Spleen (tissue), 13 donors: ENCODE data around the gene MAP3K6. TPM values are rescaled to one million over a fixed set of nuclear protein-coding genes. Genes with fewer than 3 reads are reported as not detected.

Experiments used
- DNase-seq: peaks from one replicate; pipeline ENCODE4 v3.0.0-alpha.2; 2020
- H3K27ac ChIP-seq, 8 donors: fragments of 200-600 bp; sonication (generic) in 7 of 8; 1 replicate in 4 of 8; 2 replicates in 4 of 8; pipeline versions ENCODE4 v1.5.0 to v1.8.0; 2016 to 2021; ENCODE audit warnings: inconsistent platforms in 4 of 8, mild to moderate bottlenecking in 4 of 8, moderate library complexity in 1 of 8
- H3K27me3 ChIP-seq, 7 donors: fragments of 200-600 bp; sonication (generic) in 6 of 7; replicated peaks in 1 of 7; 1 replicate in 4 of 7; 2 replicates in 3 of 7; pipeline versions ENCODE4 v1.5.0 to v1.8.0; 2016 to 2021; ENCODE audit warnings: inconsistent platforms in 3 of 7, mild to moderate bottlenecking in 1 of 7
- H3K36me3 ChIP-seq, 6 donors: fragments of 200-600 bp; sonication (generic) in 5 of 6; 1 replicate in 4 of 6; 2 replicates in 2 of 6; pipeline versions ENCODE4 v1.5.0 to v1.8.0; 2016 to 2021; ENCODE audit warnings: inconsistent platforms in 2 of 6
- H3K4me1 ChIP-seq, 6 donors: fragments of 200-600 bp; sonication (generic) in 5 of 6; 1 replicate in 3 of 6; 2 replicates in 3 of 6; pipeline versions ENCODE4 v1.5.0 to v1.8.0; 2016 to 2021; ENCODE audit warnings: inconsistent platforms in 3 of 6
- H3K4me3 ChIP-seq, 8 donors: fragments of 200-600 bp; sonication (generic) in 7 of 8; 1 replicate in 4 of 8; 2 replicates in 4 of 8; pipeline versions ENCODE4 v1.5.0 to v1.8.0; 2016 to 2021; ENCODE audit warnings: inconsistent platforms in 4 of 8, mild to moderate bottlenecking in 4 of 8, moderate library complexity in 2 of 8
- H3K9me3 ChIP-seq, 8 donors: fragments of 200-600 bp; sonication (generic) in 7 of 8; 1 replicate in 4 of 8; 2 replicates in 4 of 8; pipeline versions ENCODE4 v1.5.0 to v1.8.0; 2016 to 2021; ENCODE audit warnings: inconsistent platforms in 4 of 8
- CTCF ChIP-seq, 11 experiments: fragments of 200-600 bp in 7 of 11; fragments of 450-650 bp in 4 of 11; sonication (generic) in 4 of 11; IDR thresholded peaks in 8 of 11; conservative IDR thresholded peaks in 3 of 11; 1 replicate in 7 of 11; 2 replicates in 4 of 11; pipeline versions ENCODE4 v1.4.0 to v1.8.0; 2016 to 2021; ENCODE audit warnings: antibody characterized with exemption in 11 of 11, inconsistent platforms in 4 of 11, mild to moderate bottlenecking in 1 of 11
- POLR2A ChIP-seq, 3 donors: fragments of 450-650 bp; IDR thresholded peaks; one replicate each; pipeline ENCODE4 v1.5.1; 2017; ENCODE audit warnings: antibody characterized with exemption in 3 of 3, mild to moderate bottlenecking in 1 of 3
- POLR2AphosphoS5 ChIP-seq, 3 donors: sonication (generic); formaldehyde crosslinking; IDR thresholded peaks; one replicate each; pipeline ENCODE4 v1.5.1; 2017; ENCODE audit warnings: antibody characterized with exemption in 3 of 3
- WGBS, 5 donors: extraction: QIAGEN DNeasy Blood & Tissue Kit in 3 of 5; methylation state at CpG; one replicate each; pipeline versions ENCODE4 v1.1.5 to v1.1.7; 2013 to 2018; 5-methylcytosine and 5-hydroxymethylcytosine counted together
- intact Hi-C: fragments of 100-400 bp; cut with DNase I; formaldehyde crosslinking; loops from one replicate; pipeline ENCODE4 v1.15.0; 2023; ENCODE audit warnings: low total_unique reads
- long read RNA-seq, 2 donors: transcript quantifications; one replicate each; lab custom pipeline, GENCODE V29; 2026
- polyA plus RNA-seq, 3 donors: library from polyadenylated mRNA; stranded (reverse); fragments of 200-250 nt; gene quantifications; one replicate each; pipeline ENCODE4 v1.2.1, GENCODE V29; 2013
- total RNA-seq, 7 donors: library from RNA; depleted of rRNA in 3 of 7; stranded (reverse); fragments of >200 nt in 3 of 7; fragmentation: NEBNext Ultra II Directional in 4 of 7; extraction: Animal tissue kit (Norgen Biotek cat#: 25700) in 4 of 7; gene quantifications; one replicate each; pipeline versions ENCODE4 v1.1.0 to v1.2.1, GENCODE V29; 2016 to 2021
- donor health status: healthy with polysubstance abuse.
- donor health status: DM: no; HTN: no; CAD: no; lungs with moderate emphysema.
- donor health status: DM: no; HTN: no; CAD: no.
- donor health status: Bipolar disorder and iron deficiency.
- donor health status: healthy.
- donor health status: DM: no; HTN: no; CAD: no.
- donor health status: DM: yes; HTN: yes; CAD: no.

The MAP3K6 gene
- total RNA-seq (10 to 100 TPM; 20.4 to 55.0 (median 38.0) TPM), polyA plus RNA-seq (10 to 100 TPM; 20.3 to 31.7 (median 29.6) TPM)
- long read RNA-seq, donor 1, full-length matches to known transcripts, result 3 of 3 reads
- long read RNA-seq, donor 1, partial matches to known transcripts, result 0 of 3 reads
- long read RNA-seq, donor 1, other reads (novel, unspliced or antisense), result 0 of 3 reads
- long read RNA-seq, donor 2, result 0 reads

GRCh38 chr1:27366411-27367159, at the start of gene MAP3K6:
TSS of gene MAP3K6 (minus strand) at chr1:27366961. CDS start at chr1:27366597, 364 bp downstream.
- 1 to 23% (median 2%) methylated on average over 6 to 67 of the region's 67 CpGs for WGBS, 5 donors
- intact Hi-C loops, result no loop called here
- peaks cover 0 to 31% (median 7%) of the 10 kb centered on the region in 6 donors for H3K36me3 ChIP-seq
- H3K4me3 ChIP-seq, result peak within 1 kb of the TSS; percentile 33 to 89 (median 67)
- no peaks in the 10 kb centered on the region for H3K9me3 ChIP-seq
- peak; percentile 91 for DNase-seq
- no peaks in the 10 kb centered on the region for H3K27me3 ChIP-seq
- peak within 1 kb of the TSS; percentile 68 to 95 (median 90) for H3K27ac ChIP-seq
- H3K4me1 ChIP-seq, result peaks cover 19 to 68% (median 55%) of the 10 kb centered on the region in 6 donors
- peak in 5 of 11 experiments; percentile 11 to 42 (median 33) for TF ChIP-seq CTCF (IDR thresholded peaks at IDR 0.05 in 8 of 11, conservative IDR thresholded peaks at IDR 0.05 in 3 of 11)
- peak in 1 of 3 donors; percentile 56 for TF ChIP-seq POLR2A (IDR thresholded peaks at IDR 0.05)
- TF ChIP-seq POLR2AphosphoS5 (IDR thresholded peaks at IDR 0.05), result peak in 2 of 3 donors; percentile 89 to 91

DNA sequence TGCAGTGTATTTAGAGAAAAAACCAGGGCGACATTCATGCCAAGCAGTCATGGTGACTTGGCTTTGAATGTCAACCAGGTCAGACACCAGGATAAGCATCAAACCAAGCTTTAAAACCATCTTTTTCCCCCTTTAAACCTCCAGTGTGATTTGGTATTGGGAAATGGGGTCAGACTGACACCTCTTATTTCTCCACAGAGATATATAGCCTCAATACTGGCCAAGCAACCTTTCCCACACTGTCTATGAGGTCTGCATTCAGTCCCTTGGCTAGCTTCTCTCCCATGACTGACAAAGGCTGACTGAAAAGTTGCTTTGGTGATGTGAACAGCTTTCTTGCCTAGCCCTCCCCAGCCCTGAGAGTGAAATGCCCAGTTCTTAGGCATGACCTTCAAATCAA, 47.3 kb upstream of the MAP3K6 start:
- TF ChIP-seq POLR2AphosphoS5 (IDR thresholded peaks at IDR 0.05) (peak in 1 of 3 donors; percentile 28), CTCF (IDR thresholded peaks at IDR 0.05 in 8 of 11, conservative IDR thresholded peaks at IDR 0.05 in 3 of 11) (no peak)
- H3K9me3 ChIP-seq, result no peaks in the 10 kb centered on the region
- 80 to 95% (median 94%) methylated on average over 1 of the region's 1 CpG for WGBS, 5 donors
- peaks cover 21 to 36% (median 32%) of the 10 kb centered on the region in 6 donors for H3K4me1 ChIP-seq
- intact Hi-C loops, result no loop called here
- H3K4me3 ChIP-seq, result no peak overlapping the region
- DNase-seq, result no peak
- peak overlapping the region in 2 of 8 donors; percentile 0 to 6 for H3K27ac ChIP-seq
- peaks cover 5 to 100% (median 92%) of the 10 kb centered on the region in 6 donors for H3K36me3 ChIP-seq
- no peaks in the 10 kb centered on the region for H3K27me3 ChIP-seq

GRCh38 chr1:27413004-27413403, 46.2 kb upstream of the MAP3K6 start:
- Histone ChIP-seq H3K9me3 (no peaks in the 10 kb centered on the region), H3K27me3 (no peaks in the 10 kb centered on the region), H3K4me1 (peaks cover 14 to 26% (median 21%) of the 10 kb centered on the region in 6 donors), H3K27ac (peak overlapping the region in 1 of 8 donors; percentile 16), H3K4me3 (no peak overlapping the region), H3K36me3 (peaks cover 5 to 100% (median 96%) of the 10 kb centered on the region in 6 donors)
- WGBS, 5 donors, result 66 to 89% (median 83%) methylated on average over 4 of the region's 4 CpGs
- TF ChIP-seq POLR2A (IDR thresholded peaks at IDR 0.05) (no peak), POLR2AphosphoS5 (IDR thresholded peaks at IDR 0.05) (no peak), CTCF (IDR thresholded peaks at IDR 0.05 in 8 of 11, conservative IDR thresholded peaks at IDR 0.05 in 3 of 11) (no peak)
- DNase-seq, result no peak
- intact Hi-C loops, result no loop called here

DNA sequence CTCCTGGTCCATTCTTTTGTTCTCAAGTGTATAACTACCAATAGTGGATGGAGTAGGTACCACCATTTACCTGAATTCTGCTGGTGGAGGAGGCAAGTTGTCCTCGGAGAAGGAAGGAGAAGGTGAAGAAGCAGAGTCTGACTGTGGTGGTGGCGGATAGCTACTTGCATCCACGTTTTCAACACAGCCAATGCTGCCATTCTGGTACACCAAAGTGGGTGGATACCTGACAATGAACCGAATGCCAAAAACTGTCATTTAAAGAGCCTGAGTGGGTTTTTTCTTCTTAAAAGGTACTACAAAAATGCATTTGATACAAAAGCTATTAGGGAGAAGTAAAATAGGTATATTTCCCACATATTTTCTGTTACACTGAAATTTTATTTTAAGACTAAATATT, 45.7 kb upstream of the MAP3K6 start:
- 85 to 94% (median 93%) methylated on average over 4 of the region's 4 CpGs for WGBS, 5 donors
- H3K36me3 ChIP-seq, result peaks cover 5 to 100% (median 98%) of the 10 kb centered on the region in 6 donors
- no peak overlapping the region for H3K27ac ChIP-seq

More for the DNA sequence above, 45.7 kb upstream of the MAP3K6 start:
- TF ChIP-seq POLR2AphosphoS5 (IDR thresholded peaks at IDR 0.05) (no peak), CTCF (IDR thresholded peaks at IDR 0.05 in 8 of 11, conservative IDR thresholded peaks at IDR 0.05 in 3 of 11) (no peak), POLR2A (IDR thresholded peaks at IDR 0.05) (no peak)
- intact Hi-C loops, result no loop called here
- DNase-seq, result no peak
- Histone ChIP-seq H3K9me3 (no peaks in the 10 kb centered on the region), H3K4me3 (no peak overlapping the region), H3K27me3 (no peaks in the 10 kb centered on the region), H3K4me1 (peaks cover 12 to 24% (median 18%) of the 10 kb centered on the region in 6 donors)
